SIG-M5 (cell line): ENCODE measurements around the gene CFLAR.
"Not testable (repeated sequence)": the region's sequence is repeated elsewhere in the genome, so short reads cannot be mapped to it uniquely, and the experiment has no call there.

Experiments
- DNase-seq: peaks from one replicate; lab custom pipeline; 2025; lab: John Stamatoyannopoulos, UW

Gene CFLAR

DNA sequence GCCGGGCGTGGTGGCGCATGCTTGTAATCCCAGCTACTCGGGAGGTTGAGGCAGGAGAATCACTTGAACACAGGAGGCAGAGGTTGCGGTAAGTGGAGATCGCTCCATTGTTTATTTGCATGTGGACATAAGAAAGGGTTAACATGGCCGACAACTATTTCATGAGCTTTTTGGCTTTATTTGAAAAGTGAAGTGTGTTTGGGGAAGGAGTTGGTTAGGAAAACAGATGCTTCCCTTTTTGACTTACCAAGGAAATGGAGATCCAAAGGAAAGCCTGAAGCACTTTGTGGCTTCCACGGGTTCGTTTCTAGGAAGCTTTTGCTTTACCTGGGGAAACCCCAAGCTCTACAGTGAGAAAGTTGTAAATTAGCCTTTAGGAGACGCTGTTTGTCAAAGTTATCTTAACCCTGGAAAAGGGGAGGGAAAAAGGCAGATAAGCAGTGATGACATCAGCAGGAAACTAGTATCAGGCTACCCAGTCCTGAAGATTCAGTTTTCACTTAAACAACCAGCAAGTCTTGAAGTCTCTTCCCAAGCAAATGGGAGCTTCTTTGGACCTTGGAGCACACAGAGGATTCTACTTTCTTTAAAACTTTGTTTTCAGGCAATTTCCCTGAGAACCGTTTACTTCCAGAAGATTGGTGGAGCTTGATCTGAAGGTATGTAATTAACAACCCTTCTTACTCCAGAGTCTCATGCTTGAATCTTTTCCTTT, 66.8 kb downstream of the CFLAR start, which contains the start of gene CASP10:
TSS of gene CASP10 (plus strand) at position 492 of the 715 bp plus-strand sequence. CDS start 2,637 bp downstream, outside the sequence.
- DNase-seq = peak; percentile 68

DNA sequence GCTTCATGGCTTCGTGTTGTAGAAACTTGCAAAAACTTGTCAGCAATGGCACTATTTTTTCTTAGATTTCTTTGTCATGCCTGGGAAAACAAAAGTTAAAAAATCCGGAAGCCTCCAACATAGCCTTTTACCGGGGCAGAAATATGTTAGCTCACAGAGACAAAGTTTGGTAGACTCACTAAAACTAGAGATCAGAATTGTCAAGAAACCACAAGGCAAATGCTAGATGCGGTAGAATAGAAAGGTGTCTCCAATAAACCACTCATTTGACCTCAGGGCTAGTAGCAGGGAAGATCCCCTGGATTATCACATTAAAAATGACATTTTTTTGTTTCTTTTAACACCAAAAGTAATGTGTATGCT, 67.4 kb downstream of the CFLAR start:
- DNase-seq = no peak

DNA sequence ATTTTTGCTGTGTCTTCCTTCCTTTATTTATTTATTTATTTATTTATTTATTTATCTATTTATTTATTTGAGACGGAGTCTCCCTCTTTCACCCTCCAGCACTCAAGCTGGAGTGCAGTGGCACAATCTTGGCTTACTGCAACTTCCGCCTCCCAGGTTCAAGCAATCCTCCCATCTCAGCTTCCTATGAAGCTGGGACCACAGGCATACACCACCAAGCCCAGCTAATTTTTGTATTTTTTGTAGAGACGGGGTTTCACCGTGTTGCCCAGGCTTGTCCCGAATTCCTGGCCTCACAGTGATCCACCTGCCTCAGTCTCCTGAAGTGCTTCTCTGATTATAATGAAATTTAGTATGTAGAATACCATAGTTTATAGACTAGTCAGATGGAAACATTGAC, 67.9 kb downstream of the CFLAR start:
- DNase-seq = not testable (repeated sequence)

DNA sequence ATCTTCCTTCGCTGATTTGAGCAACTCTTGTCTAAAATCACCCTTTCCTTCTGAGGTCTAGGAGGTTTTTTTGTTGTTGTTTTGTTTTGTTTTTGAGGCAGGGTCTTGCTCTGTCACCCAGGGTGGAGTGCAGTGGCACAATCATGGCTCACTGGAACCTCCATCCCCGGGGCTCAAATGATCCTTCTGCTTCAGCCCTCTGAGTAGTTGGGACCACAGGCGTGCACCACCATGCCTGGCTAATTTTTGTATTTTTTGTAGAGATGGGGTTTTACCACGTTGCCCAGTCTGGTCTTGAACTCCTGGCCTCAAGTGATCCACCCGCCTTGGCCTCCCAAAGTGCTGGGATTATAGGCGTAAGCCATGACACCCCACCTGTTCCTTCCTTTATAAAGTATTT, 68.3 kb downstream of the CFLAR start:
- DNase-seq = not testable (repeated sequence)

DNA sequence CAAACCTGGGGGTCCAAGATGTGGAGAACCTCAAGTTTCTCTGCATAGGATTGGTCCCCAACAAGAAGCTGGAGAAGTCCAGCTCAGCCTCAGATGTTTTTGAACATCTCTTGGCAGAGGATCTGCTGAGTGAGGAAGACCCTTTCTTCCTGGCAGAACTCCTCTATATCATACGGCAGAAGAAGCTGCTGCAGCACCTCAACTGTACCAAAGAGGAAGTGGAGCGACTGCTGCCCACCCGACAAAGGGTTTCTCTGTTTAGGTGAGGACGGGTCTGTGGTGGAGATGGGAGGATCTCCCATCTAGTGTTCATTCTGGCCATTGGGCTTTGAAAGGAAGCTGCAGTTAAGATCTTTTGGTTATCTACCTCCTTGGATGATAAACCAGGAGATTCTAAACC, 69.9 kb downstream of the CFLAR start:
- no peak for DNase-seq

DNA sequence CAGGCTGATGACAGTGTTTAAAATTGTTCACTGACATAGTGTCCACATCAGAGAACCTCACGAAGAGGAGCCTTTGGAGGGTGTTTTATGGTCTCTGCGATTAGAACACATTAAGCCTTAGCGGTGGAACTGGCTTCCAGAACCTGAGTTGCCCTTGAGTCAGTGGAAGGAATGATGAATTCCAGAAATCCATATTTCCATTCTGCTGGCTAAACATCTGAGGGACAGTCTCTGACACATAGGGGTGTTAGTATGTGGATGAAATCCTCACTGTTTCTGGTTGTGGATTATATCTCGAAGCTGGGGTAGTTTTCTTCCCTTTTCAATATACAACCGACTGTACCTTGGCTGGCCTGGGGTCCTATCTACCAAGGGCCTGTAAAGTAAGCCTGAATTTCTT, 71.0 kb downstream of the CFLAR start:
- DNase-seq = no peak

DNA sequence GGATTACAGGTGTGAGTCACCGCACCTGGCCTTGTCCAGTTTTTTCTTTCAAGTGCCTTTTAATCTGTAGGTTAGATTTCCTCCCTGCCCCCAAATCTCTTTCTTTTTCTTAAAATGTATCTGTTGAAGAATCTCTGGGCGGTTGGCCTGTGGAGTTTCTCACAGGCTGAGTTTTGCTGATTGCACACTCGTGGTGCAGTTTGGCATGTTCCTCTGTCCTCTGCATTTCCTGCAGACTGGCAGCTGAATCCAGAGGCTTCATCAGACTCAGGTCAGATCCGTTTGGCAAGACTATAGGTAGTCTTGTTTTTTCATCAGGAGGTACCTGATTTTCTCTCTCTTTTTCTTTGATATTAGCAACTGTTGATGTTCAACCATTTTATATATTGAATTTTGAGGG, 72.5 kb downstream of the CFLAR start:
- no peak for DNase-seq

DNA sequence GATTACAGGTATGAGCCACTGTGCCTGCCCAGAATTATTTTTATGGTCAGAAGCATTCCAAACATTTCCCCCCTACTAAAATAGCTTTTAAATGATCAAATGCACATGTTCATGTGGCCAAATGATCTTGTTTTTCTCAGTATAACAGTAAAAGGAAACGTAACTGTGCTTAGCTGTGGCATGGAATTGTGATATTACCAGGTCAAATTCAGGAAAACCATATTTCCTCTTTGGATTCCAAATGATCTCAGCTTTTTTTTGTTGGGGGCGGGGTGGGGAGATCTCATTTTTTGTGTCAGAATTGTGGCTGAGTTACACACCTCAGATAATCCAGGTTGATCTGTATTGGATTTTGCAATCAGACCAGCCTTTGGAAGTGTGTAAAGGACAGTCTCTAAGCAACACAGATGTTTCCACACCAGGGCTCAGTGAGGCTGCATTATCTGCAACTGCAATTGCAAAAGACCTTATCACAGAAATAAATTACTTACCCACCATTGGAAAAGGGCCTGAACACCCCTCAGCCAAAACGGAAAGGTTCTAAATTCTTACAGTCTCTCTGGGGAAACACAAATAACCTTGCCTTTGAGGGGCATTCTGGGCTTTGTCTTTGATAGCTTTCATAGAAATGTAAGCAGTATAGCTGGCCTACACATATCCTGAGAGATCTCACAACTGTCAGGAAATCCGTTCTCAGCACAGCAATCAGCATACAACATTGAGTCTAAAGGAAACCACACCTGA, 75.3 kb downstream of the CFLAR start:
- no peak for DNase-seq

DNA sequence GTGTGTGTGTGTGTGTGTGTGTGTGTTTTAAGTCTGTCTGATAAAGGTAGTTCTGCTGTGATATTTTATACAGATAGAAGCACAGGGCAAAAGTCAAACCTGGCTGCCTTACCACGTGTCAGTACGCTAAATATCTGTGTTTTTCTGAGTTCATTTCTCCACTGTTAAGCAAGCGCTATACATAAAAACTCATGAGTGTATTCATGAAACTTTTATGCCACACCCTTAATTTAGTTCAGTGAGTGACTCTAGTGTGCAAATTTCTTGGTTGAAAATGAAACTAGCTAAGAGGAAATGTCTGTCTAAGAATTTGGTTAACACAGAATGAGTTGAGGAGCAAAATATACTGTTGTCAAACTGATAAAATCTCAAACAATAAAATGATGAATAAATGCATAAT, 78.1 kb downstream of the CFLAR start:
- no peak for DNase-seq

DNA sequence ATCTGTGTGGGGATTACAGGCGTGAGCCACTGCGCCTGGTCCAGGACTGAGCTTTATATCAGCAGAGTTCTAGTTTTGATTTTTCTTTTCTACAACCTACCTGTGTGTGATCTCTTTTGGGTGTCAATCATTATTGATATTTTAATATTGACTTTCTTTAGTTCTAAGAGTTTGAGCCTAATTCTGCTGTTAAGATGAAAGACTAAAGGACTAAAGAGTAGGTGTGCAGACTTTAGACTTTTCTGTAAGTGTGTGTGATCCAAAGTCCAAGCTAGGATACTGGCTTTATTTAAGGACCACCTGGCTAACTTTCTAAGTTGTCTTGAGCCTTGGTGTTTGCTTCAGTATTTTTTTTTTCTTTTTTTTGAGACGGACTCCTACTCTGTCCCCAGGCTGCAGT, 79.4 kb downstream of the CFLAR start:
- DNase-seq = no peak

DNA sequence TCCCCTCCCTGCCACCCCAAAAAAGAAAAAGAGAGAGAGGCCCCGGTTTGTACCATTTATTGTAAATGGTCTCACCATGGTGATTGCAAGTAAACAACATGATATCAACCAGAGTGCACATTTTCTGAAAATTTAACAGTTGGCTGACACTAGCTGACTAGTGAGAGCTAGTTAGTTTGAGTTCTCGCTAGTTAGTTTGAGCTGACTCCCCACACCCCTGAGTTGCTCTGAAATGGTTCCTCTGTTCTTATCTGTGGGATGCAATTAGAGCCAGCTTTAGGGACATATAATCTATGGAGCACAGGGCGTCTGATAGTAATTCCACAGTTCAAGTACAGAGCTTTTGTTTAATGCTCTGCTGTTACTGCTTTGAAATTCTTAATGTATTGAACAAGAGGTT, 80.0 kb downstream of the CFLAR start:
- no peak for DNase-seq

DNA sequence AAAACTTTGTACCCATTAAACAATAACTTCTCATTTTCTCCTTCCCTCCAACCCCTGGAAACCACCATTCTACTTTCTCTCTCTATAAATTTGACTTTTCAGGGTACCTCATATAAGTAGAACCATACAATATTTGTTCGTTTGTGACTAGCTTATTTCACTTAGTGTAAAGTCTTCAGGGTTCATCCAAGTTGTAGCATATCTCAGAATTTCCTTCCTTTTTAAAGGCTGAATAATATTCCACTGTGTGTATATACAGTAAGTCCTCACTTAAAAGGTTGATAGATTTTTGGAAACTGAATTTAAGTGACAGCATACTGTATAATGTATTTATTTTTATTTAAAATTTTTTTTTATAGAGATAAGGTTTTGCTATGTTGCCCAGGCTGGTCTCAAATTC, 80.8 kb downstream of the CFLAR start:
- DNase-seq = no peak

DNA sequence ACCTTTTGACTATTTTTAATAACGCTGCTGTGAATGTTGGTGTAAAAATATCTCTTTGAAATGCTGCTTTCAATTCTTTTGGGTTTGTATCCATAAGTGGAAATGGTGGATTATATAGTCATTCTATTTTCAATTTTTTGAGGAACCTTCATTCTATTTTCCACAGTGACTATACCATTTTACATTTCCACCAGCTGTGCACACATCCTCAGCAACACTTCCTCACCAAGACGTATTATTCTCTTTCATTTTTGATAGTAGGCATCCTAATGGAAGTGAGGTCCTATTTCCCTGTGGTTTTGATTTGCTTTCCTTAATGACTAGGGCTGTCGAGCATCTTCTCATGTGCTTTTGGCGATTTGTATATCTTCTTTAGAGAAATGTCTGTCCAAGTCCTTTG, 81.8 kb downstream of the CFLAR start:
- no peak for DNase-seq

DNA sequence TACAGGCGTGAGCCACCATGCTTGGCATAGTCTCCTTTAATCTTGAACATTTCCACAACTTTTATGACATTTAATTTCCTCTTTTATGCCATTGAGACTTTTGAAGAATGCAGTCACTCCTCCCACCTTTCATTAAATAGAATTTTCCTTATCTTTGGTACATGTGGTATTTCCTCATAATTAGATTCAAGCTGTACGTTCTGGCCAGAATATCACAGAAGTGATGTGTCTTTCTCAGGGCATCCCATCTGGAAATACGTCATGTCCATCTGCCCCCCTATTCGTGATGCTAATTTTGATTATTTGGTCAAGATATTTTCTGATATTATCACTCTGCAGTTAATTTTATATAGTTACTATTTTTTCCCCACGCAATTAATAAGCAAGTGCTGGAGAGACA, 83.9 kb downstream of the CFLAR start:
- DNase-seq = no peak

DNA sequence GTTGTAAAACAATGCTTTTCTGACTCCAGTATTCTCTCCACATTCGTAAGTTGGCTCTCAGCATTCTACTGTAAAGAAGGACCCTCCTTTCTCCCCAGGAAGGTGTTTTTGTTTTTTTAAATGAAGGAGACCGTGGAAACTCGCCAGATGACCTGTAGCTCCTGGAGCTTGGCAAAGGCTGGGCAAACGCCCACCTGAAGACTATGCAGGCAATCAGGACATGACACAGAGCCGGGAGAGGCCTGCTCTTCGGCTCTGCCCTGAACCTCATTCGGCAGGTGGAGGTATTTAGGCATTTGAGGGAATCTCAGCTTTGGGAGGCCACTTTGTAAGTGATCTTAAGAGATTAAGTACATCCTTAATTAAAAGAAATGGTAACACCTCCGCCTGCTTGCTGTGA, 84.4 kb downstream of the CFLAR start:
- DNase-seq = no peak

DNA sequence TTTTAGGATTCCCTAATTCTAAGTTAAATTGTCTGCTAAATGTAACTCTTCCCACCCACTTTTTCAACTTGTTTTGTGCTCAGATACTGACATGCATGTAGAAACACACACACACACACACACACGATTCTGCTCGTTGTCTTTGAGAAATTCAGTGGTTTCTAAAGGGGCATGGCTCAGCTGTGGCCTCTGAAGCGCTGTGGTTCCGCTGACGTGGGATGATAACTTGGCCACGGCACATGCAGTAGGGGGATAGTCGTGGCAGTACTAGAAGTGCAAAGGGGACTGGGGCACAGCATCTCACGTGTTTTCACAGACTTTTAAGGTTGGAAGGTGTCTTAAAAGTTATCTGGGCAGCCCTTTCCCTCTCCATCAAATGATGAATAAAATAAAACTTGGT, 85.4 kb downstream of the CFLAR start:
- no peak for DNase-seq

DNA sequence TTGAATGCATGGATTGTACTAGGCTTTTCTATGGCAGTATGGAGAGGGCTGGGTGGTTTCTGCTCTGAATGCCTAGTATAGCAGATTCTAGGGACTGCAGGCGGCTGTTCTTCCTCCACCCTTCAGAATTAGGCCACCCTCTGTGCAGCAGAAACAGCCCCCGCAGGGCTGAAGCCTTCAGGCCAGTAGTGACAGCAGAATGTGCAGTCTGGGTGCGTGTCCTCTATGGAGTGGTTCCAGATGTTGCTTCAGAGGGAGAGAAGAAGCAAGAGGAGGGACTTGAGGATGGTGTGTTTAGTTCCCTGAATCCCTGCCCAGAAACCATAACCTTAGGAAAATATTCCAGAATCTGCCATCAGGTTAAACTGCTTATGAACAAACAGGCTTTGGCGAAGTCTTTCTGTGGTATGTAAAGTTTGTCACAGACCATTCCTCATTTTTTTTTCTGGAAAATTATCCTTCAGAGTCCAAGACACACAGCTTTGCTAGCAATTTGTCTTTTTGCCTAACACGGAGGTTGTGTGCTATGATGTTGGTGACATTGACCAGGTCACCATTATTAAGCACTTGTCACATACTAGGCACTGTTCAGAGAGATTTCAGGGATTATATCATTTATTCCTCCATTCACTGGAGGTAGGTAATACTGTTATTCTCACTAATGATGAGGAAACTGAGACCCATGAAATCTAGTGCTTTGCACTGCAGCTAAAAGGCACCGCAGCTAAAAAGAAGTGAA, 88.1 kb downstream of the CFLAR start:
- DNase-seq = no peak

DNA sequence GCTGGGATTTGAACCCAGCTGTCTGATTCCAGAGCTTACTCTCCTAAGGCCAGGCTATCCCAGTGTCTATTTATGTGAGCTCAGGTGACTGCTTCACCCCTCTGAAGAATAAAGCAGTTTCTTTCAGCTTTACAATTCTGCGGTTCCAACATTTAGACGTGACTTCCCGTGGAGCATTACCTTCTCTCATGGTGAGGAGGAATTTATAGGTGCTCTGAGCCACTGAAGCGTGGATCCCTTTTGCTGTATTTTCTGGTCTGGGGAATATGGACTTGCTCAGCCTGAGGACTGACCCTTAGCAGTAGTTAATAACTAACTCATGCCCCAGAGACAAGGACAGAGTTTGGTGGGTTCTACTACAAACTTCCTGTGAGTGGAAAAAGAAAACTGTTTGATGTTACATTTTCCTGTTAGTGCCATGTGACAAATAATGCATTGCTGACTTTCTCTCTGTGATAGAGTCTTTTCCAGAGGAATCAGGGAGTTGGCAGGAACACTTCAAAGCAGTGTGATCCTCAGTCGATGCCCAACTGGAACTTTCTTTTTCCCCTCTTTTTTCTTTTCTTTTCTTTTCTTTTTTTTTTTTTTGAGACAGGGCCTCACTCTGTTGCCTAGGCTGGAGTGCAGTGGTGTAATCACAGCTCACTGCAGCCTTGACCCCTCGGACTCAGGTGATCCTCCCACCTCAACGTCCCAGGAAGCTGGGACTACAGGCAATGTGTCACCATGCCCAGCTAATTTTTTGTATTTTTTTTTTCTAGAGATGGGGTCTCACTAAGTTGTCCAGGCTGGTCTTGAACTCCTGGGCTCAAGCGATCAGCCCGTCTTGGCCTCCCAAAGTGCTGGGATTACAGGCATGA, 88.9 kb downstream of the CFLAR start:
- no peak for DNase-seq

DNA sequence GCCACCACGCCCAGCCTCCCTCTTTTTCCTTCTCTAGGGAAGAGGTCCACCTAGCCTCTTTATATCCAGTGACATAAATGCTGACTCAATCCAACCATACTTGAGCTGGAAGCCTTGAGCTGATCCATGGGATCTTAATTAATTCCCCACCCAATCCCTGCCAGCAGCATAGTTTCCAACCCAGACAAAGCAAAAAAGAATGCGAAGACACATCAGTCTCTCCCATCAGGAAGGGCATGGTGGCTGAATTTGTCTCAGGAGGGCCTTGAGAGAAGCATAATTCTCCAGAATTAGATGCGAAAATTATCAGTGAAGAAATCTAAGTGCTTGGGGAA, 89.5 kb downstream of the CFLAR start:
- no peak for DNase-seq

DNA sequence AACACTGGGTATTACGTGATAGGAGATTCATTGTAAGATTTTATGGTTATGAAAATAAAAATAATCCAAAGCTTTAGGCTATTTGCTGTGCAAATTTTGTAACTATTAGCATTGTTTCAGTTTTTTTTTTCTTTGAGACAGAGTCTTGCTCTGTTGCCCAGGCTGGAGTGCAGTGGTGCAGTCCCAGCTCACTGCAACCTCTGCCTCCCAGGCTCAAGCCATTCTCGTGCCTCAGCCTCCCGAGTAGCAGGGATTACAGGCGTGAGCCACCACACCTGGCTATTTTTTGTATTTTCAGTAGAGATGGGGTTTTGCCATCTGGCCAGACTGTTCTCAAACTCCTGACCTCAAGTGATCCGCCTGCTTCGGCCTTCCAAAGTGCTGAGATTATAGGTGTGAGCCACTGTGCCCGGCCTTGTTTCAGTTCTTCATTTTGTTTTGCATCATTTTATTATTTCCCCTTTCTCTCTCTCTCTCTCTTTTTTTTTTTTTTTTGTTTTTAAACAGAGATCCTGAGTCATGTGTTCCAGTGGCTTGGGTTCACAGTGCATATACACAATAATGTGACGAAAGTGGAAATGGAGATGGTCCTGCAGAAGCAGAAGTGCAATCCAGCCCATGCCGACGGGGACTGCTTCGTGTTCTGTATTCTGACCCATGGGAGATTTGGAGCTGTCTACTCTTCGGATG, 92.7 kb downstream of the CFLAR start:
- DNase-seq = peak; percentile 96

DNA sequence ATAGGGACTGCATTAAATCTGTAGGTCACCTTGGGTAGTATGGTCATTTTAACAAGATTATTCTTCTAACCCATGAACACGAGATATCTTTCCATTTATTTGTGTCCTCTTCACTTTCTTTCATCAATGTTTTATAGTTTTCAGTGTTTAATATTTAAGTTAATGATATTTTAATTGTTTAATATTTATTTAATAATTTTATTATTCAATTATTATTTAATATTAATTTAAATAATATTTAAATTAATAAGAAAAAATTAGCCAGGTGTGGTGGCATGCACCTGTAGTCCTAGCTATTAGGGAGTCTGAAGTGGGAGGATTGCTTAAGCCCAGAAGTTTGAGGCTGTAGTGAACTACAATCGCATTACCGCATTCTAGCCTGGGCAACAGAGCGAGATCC, 100.0 kb downstream of the CFLAR start:
- DNase-seq = no peak

DNA sequence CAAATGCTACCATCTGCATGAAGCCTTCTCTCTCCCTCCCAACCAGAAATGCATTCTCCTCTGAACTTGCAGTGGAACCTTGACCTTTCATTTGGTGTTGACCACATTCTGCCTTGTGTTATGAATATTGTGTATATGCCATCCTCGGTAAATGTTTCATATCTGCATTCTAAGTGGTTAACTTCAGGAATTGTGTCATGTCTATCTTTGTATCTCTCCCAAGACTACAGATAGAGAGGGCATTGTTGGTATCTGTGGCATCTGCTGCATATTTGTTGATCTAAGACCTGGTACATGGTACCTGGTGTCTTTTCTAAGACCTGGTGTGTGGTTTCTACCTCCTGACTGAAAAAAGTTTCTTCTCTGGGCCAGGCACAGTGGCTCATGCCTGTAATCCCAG, 101.0 kb downstream of the CFLAR start:
- DNase-seq = no peak
